DMS53 (cell line): ENCODE measurements around the gene APRT.
"Not testable (repeated sequence)": the region's sequence is repeated elsewhere in the genome, so short reads cannot be mapped to it uniquely, and the experiment has no call there.

Experiments
- DNase-seq: peaks from one replicate; lab custom pipeline; 2025; lab: John Stamatoyannopoulos, UW

APRT gene

GRCh38 chr16:88842308-88842756 is 30.6 kb upstream of the APRT start:
- no peak for DNase-seq

- no peak for DNase-seq
Measured at GRCh38 chr16:88841521-88842307, 30.0 kb upstream of the APRT start.

GRCh38 chr16:88840600-88841215 is 29.0 kb upstream of the APRT start:
- DNase-seq = no peak

GRCh38 chr16:88839745-88840599 is 28.2 kb upstream of the APRT start:
- no peak for DNase-seq

- DNase-seq = no peak
Measured at GRCh38 chr16:88839026-88839529, 27.4 kb upstream of the APRT start.

GRCh38 chr16:88838566-88838965 is 26.8 kb upstream of the APRT start:
- no peak for DNase-seq

GRCh38 chr16:88837806-88838205 is 26.1 kb upstream of the APRT start:
- no peak for DNase-seq

GRCh38 chr16:88836791-88837190 is 25.1 kb upstream of the APRT start:
- no peak for DNase-seq

- no peak for DNase-seq
Measured at GRCh38 chr16:88835818-88836217, 24.1 kb upstream of the APRT start.

GRCh38 chr16:88835383-88835782 is 23.7 kb upstream of the APRT start:
- no peak for DNase-seq

- no peak for DNase-seq
Measured at GRCh38 chr16:88834670-88835069, 22.9 kb upstream of the APRT start.

GRCh38 chr16:88833086-88833485 is 21.4 kb upstream of the APRT start:
- DNase-seq = no peak

- no peak for DNase-seq
Measured at GRCh38 chr16:88831838-88832237, 20.1 kb upstream of the APRT start.

GRCh38 chr16:88830783-88831182 is 19.1 kb upstream of the APRT start:
- no peak for DNase-seq

GRCh38 chr16:88830258-88830657 is 18.5 kb upstream of the APRT start:
- no peak for DNase-seq

GRCh38 chr16:88828711-88829110 is 17.0 kb upstream of the APRT start:
- DNase-seq = no peak

GRCh38 chr16:88827727-88828126 is 16.0 kb upstream of the APRT start:
- DNase-seq = no peak

- DNase-seq = no peak
Measured at GRCh38 chr16:88826070-88826840, 14.5 kb upstream of the APRT start.

GRCh38 chr16:88825146-88825545 is 13.4 kb upstream of the APRT start:
- no peak for DNase-seq

- no peak for DNase-seq
Measured at GRCh38 chr16:88824256-88825077, 12.7 kb upstream of the APRT start.

GRCh38 chr16:88823646-88824045 is 11.9 kb upstream of the APRT start:
- not testable (repeated sequence) for DNase-seq
